ENCODE results near the gene MRPL51.

GRCh38 chr12:6458281-6459003, 34.6 kb downstream of the MRPL51 start:
- no peak for TF ChIP-seq CTCF (IDR thresholded peaks at IDR 0.05; ENCODE audit: insufficient read depth, low read depth, low read length)
- TF ChIP-seq EZH2 (IDR thresholded peaks at IDR 0.05; ENCODE audit: insufficient read depth, low read length), result no peak

All from astrocyte (in vitro differentiated cells and primary cell).